A172 (cell line): ENCODE data around the gene SPRY1. TPM values are rescaled to one million over a fixed set of nuclear protein-coding genes. Genes with fewer than 3 reads are reported as not detected.

Experiments used
- DNase-seq: peaks from one replicate; pipeline ENCODE4 v3.0.0-alpha.2; 2015; ENCODE audit warnings: low spot score
- total RNA-seq: library from RNA; depleted of rRNA; stranded (reverse); fragments of >200 nt; shearing (Covaris generic); gene quantifications from 2 replicates; pipeline ENCODE4 v1.2.3, GENCODE V29; 2014

SPRY1 gene
- total RNA-seq, 1 experiment from 2014 or later, result not detected

DNA sequence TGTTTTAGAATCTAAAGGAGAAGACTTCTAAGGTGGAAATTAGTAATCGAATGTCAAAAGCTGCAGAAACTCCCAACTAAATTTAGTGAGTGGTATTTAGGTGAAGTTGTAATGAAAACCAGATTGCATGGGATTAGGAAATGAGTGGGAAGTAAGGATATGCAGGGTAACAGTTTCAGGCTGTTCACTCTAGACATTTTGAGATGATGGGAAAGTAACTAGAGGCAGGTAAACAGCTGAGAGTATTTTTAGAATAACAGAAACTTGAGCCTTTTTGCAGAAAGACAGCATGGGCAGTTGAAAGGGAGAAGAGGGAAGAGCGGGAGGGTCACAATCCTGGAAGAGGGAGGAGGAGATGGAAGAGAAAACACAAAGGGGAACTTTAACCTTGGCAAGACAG is 12.7 kb downstream of the SPRY1 start:
- DNase-seq, result no peak

DNA sequence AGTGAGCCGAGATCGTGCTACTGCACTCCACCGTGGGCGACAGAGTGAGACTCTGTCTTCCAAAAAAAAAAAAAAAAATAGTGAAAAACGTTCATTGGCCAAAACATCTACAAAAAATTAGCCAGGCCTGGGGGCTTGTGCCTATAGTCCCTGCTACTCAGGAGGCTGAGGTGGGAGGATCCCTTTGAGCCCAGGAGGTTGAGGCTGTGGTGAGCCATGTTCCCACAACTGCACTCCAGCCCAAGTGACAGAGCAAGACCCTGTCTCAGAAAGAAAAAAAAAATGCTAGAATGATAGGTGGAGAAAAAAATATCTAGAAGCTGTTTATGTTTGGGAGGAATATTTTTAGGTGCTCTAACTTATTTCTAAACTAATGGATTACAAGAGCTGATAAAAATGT is 14.9 kb downstream of the SPRY1 start:
- DNase-seq, result no peak

DNA sequence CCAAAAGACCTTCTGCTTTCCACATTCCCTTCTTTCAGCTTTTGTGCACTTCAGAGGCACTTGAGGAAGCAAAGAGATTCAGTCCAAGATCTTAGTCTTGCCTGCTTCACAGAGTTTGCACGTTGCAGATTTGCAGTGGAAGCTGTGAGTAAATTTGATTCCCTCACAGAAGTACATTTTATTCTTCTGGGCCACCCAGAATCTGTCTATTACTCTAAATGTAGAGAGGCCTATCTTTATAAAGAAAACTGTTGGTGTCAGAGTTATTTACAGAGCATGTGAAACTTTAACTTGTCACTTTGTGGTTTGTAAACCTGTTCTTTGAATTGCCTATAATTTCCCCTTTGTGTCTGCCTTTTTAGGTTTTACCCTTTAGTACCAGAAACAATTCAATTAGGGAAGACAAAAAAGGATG is 15.5 kb downstream of the SPRY1 start:
- no peak for DNase-seq

GRCh38 chr4:123412700-123413512 is 16.3 kb downstream of the SPRY1 start:
- no peak for DNase-seq

DNA sequence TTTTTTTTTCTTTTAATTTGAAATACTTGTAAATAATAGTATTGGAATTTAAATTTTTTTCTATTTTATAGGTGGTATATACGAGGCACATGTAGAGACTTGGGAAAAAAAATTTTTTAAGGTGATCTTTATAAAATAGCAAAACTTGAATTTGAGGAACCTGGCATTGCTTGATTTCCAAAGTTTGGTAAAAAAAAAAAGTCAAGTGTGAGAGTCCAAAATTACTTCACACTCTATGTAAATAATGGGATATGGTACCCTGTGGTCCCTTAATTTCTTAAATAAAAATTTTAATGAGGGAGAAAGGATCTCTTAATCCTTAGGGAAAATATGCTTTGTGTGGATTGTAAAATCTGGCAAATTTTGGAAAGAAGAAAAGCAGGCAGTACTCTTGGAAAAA is 19.0 kb downstream of the SPRY1 start:
- no peak for DNase-seq

- DNase-seq, result peak; percentile 70
These were observed 19.4 kb downstream of the SPRY1 start for GRCh38 chr4:123415977-123416376.

DNA sequence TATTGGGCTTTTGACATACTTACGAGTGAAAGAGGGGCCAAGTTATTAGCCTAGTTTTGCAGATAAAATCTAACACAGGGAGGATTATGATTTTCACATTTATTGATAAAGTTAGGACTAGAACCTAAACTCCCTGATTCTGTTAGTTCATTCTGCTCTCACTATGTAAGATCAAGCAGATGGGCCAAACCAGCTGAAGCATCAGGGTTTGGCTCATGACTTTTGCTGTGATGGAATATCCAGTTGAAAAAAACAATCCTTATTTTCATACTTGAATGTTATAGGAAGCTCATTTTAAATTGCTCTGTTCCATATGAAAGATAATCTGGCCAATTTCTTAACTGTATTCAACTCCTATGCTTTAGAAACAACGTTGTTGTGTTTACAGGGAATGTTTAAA is 21.2 kb downstream of the SPRY1 start:
- DNase-seq, result no peak

DNA sequence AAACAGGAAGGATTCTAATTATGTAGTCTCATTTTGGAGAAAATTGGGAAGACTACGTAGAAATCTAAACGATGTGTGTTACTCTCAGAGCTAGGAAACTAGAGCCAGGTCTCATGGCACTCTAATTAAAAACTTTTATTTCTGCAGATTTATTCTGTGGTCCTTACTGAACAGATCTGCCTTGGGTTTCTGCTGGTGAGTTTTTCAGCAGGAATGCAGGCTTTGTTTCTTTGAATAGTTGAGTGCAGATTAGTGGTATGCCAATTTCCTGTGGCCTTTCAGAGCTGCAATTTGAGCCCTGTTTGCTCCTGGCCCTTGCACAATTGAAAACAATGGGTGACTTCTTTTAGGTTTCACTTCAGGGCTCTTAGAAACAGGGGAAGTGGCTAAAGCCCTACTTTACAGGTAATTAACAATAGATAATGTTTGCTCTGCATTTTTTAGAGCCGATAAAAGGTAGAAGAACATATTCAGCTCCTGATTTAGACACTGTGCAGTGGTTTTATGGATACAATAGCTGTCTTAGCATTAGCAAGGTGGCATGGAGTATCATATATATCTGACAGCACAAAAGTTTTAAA is 21.8 kb downstream of the SPRY1 start:
- DNase-seq, result peak; percentile 82

- DNase-seq, result no peak
These were observed 23.5 kb downstream of the SPRY1 start for GRCh38 chr4:123419885-123420755.

- no peak for DNase-seq
These were observed 24.8 kb downstream of the SPRY1 start for GRCh38 chr4:123421227-123421936.

- DNase-seq, result no peak
These were observed 25.6 kb downstream of the SPRY1 start for GRCh38 chr4:123421937-123422781.

DNA sequence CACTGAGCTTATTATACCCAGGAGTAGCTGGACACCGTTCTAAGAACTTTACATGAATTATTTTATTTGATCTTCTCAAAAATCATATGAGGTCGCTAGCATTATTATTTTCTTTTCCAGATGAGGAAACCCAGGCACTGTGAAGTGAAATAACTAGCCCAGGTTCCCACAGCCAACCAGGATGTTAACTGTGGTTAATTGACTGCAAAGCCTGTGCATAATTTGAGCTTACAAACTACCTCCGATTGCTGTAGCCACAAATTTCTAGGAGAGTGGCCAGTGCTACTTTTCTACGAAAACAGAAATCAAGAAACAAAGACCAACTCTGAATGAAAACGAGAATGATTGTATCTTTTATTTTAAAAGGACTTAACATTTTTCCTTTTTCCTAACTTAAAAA is 27.2 kb downstream of the SPRY1 start:
- DNase-seq, result no peak

DNA sequence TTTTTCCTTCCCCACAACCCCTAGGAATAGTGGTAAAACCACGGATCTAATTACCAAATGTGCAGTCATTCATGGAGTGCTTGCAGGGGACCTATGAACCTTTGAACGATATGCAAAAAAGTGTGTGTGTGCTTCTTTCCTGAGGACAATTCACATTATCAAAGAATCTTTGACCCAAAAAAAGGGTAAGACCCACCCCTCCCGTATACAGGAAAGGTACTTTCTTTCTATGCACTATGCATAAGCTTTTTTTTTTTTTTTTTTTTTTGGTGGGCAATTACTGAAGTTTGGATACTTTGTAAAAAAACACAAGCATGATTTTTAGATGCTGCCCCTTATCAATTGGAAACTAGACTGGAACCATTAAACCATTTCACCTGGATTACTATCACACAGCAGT is 31.4 kb downstream of the SPRY1 start:
- DNase-seq, result no peak

DNA sequence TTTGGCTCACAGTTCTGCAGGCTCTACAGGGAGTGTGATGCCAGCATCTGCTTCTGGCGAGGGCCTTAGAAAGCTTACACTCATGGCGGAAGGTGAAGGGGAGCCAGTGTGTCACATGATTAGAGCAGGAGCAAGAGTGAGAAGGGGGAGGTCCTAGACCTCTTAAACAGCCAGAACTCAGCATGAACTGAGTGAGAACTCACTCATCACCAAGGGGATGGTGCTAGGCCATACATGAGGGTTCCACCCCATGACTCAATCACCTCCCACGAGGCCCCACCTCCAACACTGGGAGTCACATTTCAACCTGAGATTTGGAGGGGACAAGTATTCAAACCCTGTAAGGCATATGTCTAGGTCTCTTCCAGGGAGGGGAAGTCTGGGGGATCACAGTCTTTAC is 33.4 kb downstream of the SPRY1 start:
- DNase-seq, result no peak

DNA sequence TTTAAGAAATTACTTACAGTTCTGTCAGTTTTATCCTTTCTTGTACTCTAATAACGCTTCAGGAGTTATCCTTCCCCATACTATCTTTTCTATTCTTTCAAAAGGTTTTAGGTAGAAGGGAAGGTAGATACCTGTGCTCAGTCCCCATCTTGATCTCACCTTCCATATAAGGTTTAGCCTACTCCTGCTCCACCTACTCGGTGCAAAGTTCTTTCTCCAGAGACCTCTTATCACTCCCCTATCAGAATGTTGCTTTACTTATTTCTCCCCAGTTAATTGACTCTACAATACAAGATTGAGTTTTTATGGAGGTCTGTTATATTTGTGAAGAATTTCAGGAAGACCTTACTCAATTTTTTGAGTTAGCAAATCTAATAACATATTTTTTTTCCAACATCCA is 33.9 kb downstream of the SPRY1 start:
- DNase-seq, result no peak

DNA sequence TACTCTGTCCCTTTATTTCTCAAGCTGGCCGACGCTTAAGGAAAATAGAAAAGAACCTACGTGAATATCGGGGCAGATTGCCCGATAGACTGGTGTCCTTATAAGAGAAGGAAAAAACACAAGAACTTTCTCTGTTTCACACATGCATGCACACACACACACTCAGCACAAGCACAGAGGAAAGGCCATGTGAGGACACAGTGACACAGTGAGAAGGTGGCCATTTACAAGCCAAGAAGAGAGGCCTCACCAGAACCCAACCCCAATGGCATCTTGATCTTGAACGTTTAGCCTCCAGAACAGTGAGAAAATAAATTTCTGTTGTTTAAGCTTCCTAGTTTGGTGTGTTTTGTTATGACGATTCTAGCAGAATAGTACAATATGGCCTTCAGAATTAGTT is 37.0 kb downstream of the SPRY1 start:
- DNase-seq, result no peak

DNA sequence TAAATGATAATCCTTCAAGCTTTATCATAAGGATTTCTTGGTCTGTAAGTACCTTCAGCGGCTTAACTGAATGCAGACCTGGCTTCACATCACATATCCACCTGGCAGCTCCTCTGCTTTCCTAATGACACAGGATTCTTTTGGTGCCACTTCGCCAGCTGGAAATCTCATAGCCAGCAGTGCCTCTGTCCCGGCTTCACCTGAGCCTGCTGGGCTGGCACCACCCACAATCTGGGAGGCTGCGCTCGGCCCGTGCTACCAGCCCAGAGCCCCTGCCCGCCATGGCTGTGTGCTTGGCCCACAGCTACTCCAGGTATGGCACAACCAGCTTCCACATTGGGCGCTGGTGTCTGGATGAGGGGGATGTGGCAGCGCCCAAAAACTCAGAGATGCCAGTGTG is 37.4 kb downstream of the SPRY1 start:
- no peak for DNase-seq

DNA sequence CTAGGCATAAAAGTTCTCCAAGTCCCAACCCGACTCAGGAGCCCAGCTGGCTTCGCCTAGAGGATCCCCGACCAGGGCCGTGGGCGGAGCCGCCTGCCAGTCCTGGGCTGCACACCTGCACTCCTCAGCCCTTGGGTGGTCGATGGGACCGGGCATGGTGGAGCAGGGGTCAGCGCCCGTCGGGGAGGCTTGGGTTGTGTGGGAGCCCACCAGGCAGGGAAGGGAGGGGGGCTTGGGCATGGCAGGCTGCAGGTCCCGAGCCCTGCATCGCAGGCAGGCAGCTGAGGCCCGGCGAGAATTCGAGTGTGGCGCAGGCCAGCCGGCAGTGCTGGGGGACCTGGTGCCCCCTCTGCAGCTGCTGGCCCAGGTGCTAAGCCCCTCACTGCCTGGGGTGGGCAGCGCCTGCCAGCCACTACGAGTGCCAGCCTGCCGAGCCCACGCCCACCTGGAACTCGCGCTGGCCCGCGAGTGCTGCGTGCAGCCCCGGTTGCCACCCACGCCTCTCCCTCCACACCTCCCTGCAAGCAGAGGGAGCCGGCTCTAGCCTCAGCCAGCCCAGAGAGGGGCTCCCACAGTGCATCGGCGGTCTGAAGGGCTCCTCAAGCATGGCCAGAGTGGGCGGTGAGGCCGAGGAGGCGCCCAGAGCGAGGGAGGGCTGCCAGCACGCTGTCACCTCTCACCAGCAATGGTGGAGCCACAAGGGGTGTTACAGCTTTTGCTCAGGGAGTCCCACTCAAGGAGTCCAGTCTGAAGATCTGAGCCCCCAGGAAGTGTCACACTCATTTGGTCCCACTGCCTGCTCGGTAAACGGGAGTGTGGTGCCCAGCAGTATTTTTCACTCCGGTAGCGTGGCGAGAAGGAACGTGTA is 38.9 kb downstream of the SPRY1 start:
- DNase-seq, result no peak

DNA sequence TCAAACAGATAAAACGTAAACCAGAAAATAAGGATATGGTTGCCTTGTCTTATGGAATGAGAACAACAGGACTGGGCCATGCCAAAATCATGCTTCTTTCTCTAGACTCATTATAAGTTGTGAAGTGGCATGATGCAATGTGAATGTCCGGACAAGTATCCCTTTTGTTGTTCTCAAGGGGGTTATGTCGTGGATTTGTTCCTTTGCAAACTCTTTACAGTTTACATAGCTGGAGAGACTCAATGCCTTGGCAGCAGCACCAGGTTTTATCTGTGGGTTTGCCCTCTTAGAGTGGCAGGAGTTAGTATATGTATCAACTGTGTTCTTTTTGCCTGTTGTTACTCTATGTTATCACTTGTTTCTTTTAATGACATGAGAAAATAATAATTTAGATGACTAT is 41.4 kb downstream of the SPRY1 start:
- no peak for DNase-seq
